SK-N-SH (cell line): ENCODE results near the gene PPP1R16B. TPM values are rescaled to one million over a fixed set of nuclear protein-coding genes. Genes with fewer than 3 reads are reported as not detected.

Experiments
- CTCF ChIA-PET: fragments of 300-600, 350-600 bp; formaldehyde crosslinking; extraction: SDS; loops from one replicate; lab custom pipeline; 2021; lab: Yijun Ruan, JAX
- POLR2A ChIA-PET: fragments of 350-600 bp; sonication (Branson Sonifier 250); formaldehyde crosslinking; extraction: SDS; loops from one replicate; lab custom pipeline; 2020; ENCODE audit warnings: antibody characterized with exemption, inconsistent platforms; lab: Yijun Ruan, JAX
- DNase-seq: peaks from one replicate; pipeline ENCODE4 v3.0.0; 2012
- H2AFZ ChIP-seq: fragments of 200-600 bp; sonication (generic); 2 replicates; pipeline ENCODE4 v1.8.1; 2016; ENCODE audit warnings: antibody characterized with exemption, mild to moderate bottlenecking, low read depth
- H3F3A ChIP-seq: fragments of 200-600 bp; sonication (generic); replicated peaks from 2 replicates; pipeline ENCODE3; 2016; ENCODE audit warnings: antibody characterized with exemption, mild to moderate bottlenecking; ENCODE audit not compliant: insufficient read depth
- H3K27ac ChIP-seq, 2 experiments: fragments of 200-500 bp in 1 of 2; fragments of 200-600 bp in 1 of 2; sonication (Bioruptor generic) in 1 of 2; sonication (generic), shearing (Covaris generic) in 1 of 2; 2 replicates each; pipeline versions ENCODE4 v1.5.1 to v1.6.1; 2014 to 2016; ENCODE audit warnings: low read depth in 2 of 2, inconsistent platforms in 1 of 2, low read length in 1 of 2, mild to moderate bottlenecking in 1 of 2, mixed read lengths in 1 of 2
- H3K27me3 ChIP-seq: fragments of 200-600 bp; sonication (generic), shearing (Covaris generic); 2 replicates; pipeline ENCODE4 v1.6.1; 2016; ENCODE audit warnings: mixed run types; ENCODE audit not compliant: insufficient read depth
- H3K36me3 ChIP-seq, 2 experiments: fragments of 200-500 bp in 1 of 2; fragments of 200-600 bp in 1 of 2; sonication (Bioruptor generic) in 1 of 2; sonication (generic) in 1 of 2; replicated peaks in 1 of 2; 2 replicates each; pipeline versions ENCODE3 to v1.5.1; 2014 to 2016; ENCODE audit warnings: low read length in 1 of 2, mild to moderate bottlenecking in 1 of 2; ENCODE audit not compliant: insufficient read depth in 2 of 2, control insufficient read depth in 1 of 2
- H3K4me1 ChIP-seq, 2 experiments: fragments of 200-500 bp in 1 of 2; fragments of 200-600 bp in 1 of 2; sonication (Bioruptor generic) in 1 of 2; sonication (generic), shearing (Covaris generic) in 1 of 2; 2 replicates each; pipeline versions ENCODE4 v1.5.1 to v1.6.1; 2014 to 2016; ENCODE audit warnings: low read depth in 1 of 2, low read length in 1 of 2, mixed run types in 1 of 2; ENCODE audit not compliant: insufficient read depth in 2 of 2, control insufficient read depth in 1 of 2
- H3K4me2 ChIP-seq: fragments of 200-600 bp; sonication (generic), shearing (Covaris generic); 2 replicates; pipeline ENCODE4 v1.6.1; 2017; ENCODE audit warnings: mixed run types
- H3K4me3 ChIP-seq, 2 experiments: fragments of 200-500 bp in 1 of 2; fragments of 200-600 bp in 1 of 2; sonication (Bioruptor generic) in 1 of 2; sonication (generic), shearing (Covaris generic) in 1 of 2; 2 replicates each; pipeline versions ENCODE4 v1.5.1 to v1.8.1; 2014 to 2016; ENCODE audit warnings: low read depth in 2 of 2, inconsistent platforms in 1 of 2, low read length in 1 of 2, mild to moderate bottlenecking in 1 of 2, mixed read lengths in 1 of 2, moderate library complexity in 1 of 2
- H3K79me2 ChIP-seq: fragments of 200-600 bp; sonication (generic); 2 replicates; pipeline ENCODE4 v1.8.1; 2017; ENCODE audit warnings: mild to moderate bottlenecking; ENCODE audit not compliant: insufficient read depth
- H3K9ac ChIP-seq: fragments of 200-600 bp; sonication (generic); 2 replicates; pipeline ENCODE4 v1.6.1; 2017; ENCODE audit warnings: mixed run types
- H3K9me2 ChIP-seq: fragments of 200-600 bp; sonication (generic); 2 replicates; pipeline ENCODE4 v1.6.1; 2017; ENCODE audit warnings: mixed run types
- H3K9me3 ChIP-seq: fragments of 200-600 bp; sonication (generic); 2 replicates; pipeline ENCODE4 v1.6.1; 2017; ENCODE audit warnings: mixed run types, mild to moderate bottlenecking, moderate library complexity
- H4K20me1 ChIP-seq: fragments of 200-600 bp; sonication (generic); 2 replicates; pipeline ENCODE4 v1.6.1; 2017; ENCODE audit warnings: mild to moderate bottlenecking, mixed run types; ENCODE audit not compliant: insufficient read depth
- CTCF ChIP-seq: fragments of 200-600 bp; sonication (generic); IDR thresholded peaks from 2 replicates; pipeline ENCODE4 v1.6.1; 2017; ENCODE audit warnings: antibody characterized with exemption, mild to moderate bottlenecking, moderate library complexity
- ELF1 ChIP-seq: IDR thresholded peaks from 2 replicates; pipeline ENCODE4 v1.4.0; 2012
- EP300 ChIP-seq, 2 experiments: IDR thresholded peaks; 2 replicates each; pipeline versions ENCODE4 v1.4.0 to v1.6.1; 2012; ENCODE audit warnings: borderline replicate concordance in 1 of 2, low read depth in 1 of 2, low read length in 1 of 2
- FOXJ3 ChIP-seq: sonication (generic); formaldehyde crosslinking; IDR thresholded peaks from 2 replicates; pipeline ENCODE4 v1.5.1; 2020; ENCODE audit warnings: mild to moderate bottlenecking, missing genetic modification reagents
- FOXM1 ChIP-seq: IDR thresholded peaks from 2 replicates; pipeline ENCODE4 v1.4.0; 2012; ENCODE audit warnings: low read depth, mild to moderate bottlenecking
- GABPA ChIP-seq: IDR thresholded peaks from 2 replicates; pipeline ENCODE4 v1.4.0; 2012; ENCODE audit warnings: low read depth, mild to moderate bottlenecking
- MEF2A ChIP-seq: IDR thresholded peaks from 2 replicates; pipeline ENCODE4 v1.4.0; 2012; ENCODE audit warnings: low read depth, borderline replicate concordance
- MXI1 ChIP-seq: IDR thresholded peaks from 2 replicates; pipeline ENCODE4 v1.6.1; 2012; ENCODE audit warnings: mild to moderate bottlenecking, low read depth, low read length, improper control_type of control experiment
- NRF1 ChIP-seq: IDR thresholded peaks from 2 replicates; pipeline ENCODE4 v1.6.1; 2012; ENCODE audit warnings: low read depth, mild to moderate bottlenecking, low read length
- RAD21 ChIP-seq: IDR thresholded peaks from 2 replicates; pipeline ENCODE4 v1.6.1; 2012; ENCODE audit warnings: mild to moderate bottlenecking, low read length
- TCF12 ChIP-seq: IDR thresholded peaks from 2 replicates; pipeline ENCODE4 v1.4.0; 2012
- WGBS: methylation state at CpG from one replicate; pipeline ENCODE4 v1.1.6; 2017; ENCODE audit warnings: low lambda C conversion rate; 5-methylcytosine and 5-hydroxymethylcytosine counted together
- polyA plus RNA-seq, 3 experiments: library from polyadenylated mRNA; depleted of rRNA; stranded (reverse); fragments of >200 nt; gene quantifications; 2 replicates each; pipeline ENCODE4 v1.2.3, GENCODE V29; 2012
- TF ChIP-seq, protein P1 (sequence below): fragments of 150-350 bp; IDR thresholded peaks from 2 replicates; pipeline ENCODE4 v1.6.1; 2016; ENCODE audit warnings: mild to moderate bottlenecking, low read depth, low read length
- TF ChIP-seq, protein P2 (sequence below): IDR thresholded peaks from 2 replicates; pipeline ENCODE4 v1.4.0; 2012; ENCODE audit warnings: low read depth, borderline replicate concordance

The PPP1R16B gene
- polyA plus RNA-seq, 1 of the 3 experiments (the other 2 are of a cell fraction) = 0.28 TPM

DNA sequence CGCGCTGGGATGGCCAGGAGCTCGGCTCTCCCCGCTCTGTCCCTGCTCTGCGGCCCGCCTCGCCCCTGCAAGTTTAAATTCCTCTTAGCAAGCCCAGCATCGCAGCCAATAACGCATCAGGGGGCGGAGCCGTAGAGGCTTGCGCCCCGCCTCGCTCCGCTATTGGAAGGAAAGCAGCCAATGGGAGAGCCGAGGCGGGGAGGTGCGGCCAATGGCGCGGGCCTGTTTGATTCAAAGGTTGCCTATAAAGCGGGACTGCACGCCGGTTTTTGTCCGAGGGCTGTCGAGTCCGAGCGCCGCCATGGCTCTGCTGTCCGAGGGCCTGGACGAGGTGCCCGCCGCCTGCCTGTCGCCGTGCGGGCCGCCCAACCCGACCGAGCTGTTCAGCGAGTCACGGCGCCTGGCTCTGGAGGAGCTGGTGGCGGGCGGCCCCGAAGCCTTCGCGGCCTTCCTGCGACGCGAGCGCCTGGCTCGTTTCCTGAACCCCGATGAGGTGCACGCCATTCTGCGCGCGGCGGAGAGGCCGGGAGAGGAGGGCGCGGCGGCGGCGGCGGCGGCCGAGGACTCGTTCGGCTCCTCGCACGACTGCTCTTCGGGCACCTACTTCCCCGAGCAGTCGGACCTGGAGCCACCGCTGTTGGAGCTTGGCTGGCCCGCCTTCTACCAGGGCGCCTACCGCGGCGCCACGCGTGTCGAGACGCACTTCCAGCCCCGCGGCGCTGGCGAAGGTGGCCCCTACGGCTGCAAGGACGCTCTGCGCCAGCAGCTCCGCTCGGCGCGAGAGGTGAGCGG is 120.8 kb downstream of the PPP1R16B start, which contains the start of gene FAM83D (continued):
- no peak for TF ChIP-seq FOXJ3 (CRISPR knock-in tag)
- TF ChIP-seq TCF12 = 0 out of 2 replicates have a peak, but pooled peaks have one; percentile 27

GRCh38 chr20:38926934-38927616 is 121.6 kb downstream of the PPP1R16B start:
- H3F3A ChIP-seq = peaks cover 3% of the 10 kb centered on the region
- TF ChIP-seq, protein P1, sequence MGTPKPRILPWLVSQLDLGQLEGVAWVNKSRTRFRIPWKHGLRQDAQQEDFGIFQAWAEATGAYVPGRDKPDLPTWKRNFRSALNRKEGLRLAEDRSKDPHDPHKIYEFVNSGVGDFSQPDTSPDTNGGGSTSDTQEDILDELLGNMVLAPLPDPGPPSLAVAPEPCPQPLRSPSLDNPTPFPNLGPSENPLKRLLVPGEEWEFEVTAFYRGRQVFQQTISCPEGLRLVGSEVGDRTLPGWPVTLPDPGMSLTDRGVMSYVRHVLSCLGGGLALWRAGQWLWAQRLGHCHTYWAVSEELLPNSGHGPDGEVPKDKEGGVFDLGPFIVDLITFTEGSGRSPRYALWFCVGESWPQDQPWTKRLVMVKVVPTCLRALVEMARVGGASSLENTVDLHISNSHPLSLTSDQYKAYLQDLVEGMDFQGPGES = no peak
- TF ChIP-seq ELF1 = no peak
- no peak for TF ChIP-seq CTCF
- TF ChIP-seq NRF1 = no peak
- no peak for TF ChIP-seq EP300 (IDR thresholded peaks at IDR 0.05; ENCODE audit: borderline replicate concordance in 1 of 2, low read depth in 1 of 2, low read length in 1 of 2)
- no peak for TF ChIP-seq MXI1
- TF ChIP-seq FOXM1 = no peak
- no peak for TF ChIP-seq RAD21
- TF ChIP-seq, protein P2, sequence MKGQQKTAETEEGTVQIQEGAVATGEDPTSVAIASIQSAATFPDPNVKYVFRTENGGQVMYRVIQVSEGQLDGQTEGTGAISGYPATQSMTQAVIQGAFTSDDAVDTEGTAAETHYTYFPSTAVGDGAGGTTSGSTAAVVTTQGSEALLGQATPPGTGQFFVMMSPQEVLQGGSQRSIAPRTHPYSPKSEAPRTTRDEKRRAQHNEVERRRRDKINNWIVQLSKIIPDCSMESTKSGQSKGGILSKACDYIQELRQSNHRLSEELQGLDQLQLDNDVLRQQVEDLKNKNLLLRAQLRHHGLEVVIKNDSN = no peak
- TF ChIP-seq MEF2A = no peak
- no peak for TF ChIP-seq GABPA
- TF ChIP-seq, all 33 proteins: peak for 0
- peaks cover 14% of the 10 kb centered on the region; the same call in 1 of the 2 replicates for H4K20me1 ChIP-seq
- peak overlapping the region; percentile 85 for H2AFZ ChIP-seq
- H3K36me3 ChIP-seq = no peaks in the 10 kb centered on the region
- H3K9ac ChIP-seq = peak overlapping the region; percentile 72
- ChIA-PET CTCF (interaction anchor here (0.9 to 3.6 kb wide), 18 partner anchors 7 to 253 kb away, joined by 3 to 41 read pairs (median 4); partner anchors contain the start of gene DHX35), POLR2A (interaction anchor here (0.7 to 3.2 kb wide), 4 partner anchors 35 to 203 kb away, joined by 3 to 20 read pairs (median 4); partner anchors contain the start of genes DHX35 and SLC32A1)
- peak overlapping the region; percentile 98 for H3K4me2 ChIP-seq
- 6% methylated on average over 13 of the region's 27 CpGs for WGBS
- no peaks in the 10 kb centered on the region for H3K9me2 ChIP-seq
- peak overlapping the region; percentile 81 to 91 for H3K4me3 ChIP-seq
- H3K27ac ChIP-seq = peak overlapping the region; percentile 37 to 54
- H3K9me3 ChIP-seq = no peaks in the 10 kb centered on the region
- peaks cover 0 to 14% of the 10 kb centered on the region in 2 experiments; a peak in 2 of 4 replicates for H3K4me1 ChIP-seq
- H3K27me3 ChIP-seq = no peaks in the 10 kb centered on the region
- H3K79me2 ChIP-seq = peaks cover 55% of the 10 kb centered on the region
- DNase-seq = no peak
